SU-DHL-6 (cell line): ENCODE results near the gene BAIAP3.

Experiments
- H2AFZ ChIP-seq: fragments of 200-600 bp; sonication (generic); 2 replicates; pipeline ENCODE4 v1.6.1; 2014; ENCODE audit warnings: low read depth, mild to moderate bottlenecking, moderate library complexity, mixed read lengths, antibody characterized with exemption, low read length; ENCODE audit not compliant: severe bottlenecking
- H3F3A ChIP-seq: fragments of 200-600 bp; shearing (Covaris generic); 2 replicates; pipeline ENCODE4 v1.6.0; 2016; ENCODE audit warnings: antibody characterized with exemption, mild to moderate bottlenecking; ENCODE audit not compliant: insufficient read depth
- H3K27ac ChIP-seq: fragments of 200-600 bp; sonication (generic); 2 replicates; pipeline ENCODE4 v1.5.1; 2016; ENCODE audit warnings: low read depth, mild to moderate bottlenecking, low read length, moderate library complexity, mixed read lengths
- H3K27me3 ChIP-seq: fragments of 200-600 bp; sonication (generic), shearing (Covaris generic); 2 replicates; pipeline ENCODE4 v1.6.0; 2014; ENCODE audit warnings: mild to moderate bottlenecking, low read length
- H3K36me3 ChIP-seq: fragments of 200-600 bp; sonication (generic); 2 replicates; pipeline ENCODE4 v1.6.1; 2014; ENCODE audit warnings: mild to moderate bottlenecking, low read length, mixed read lengths
- H3K4me2 ChIP-seq: fragments of 300-600, 200-600 bp; shearing (Covaris generic), sonication (generic); 2 replicates; pipeline ENCODE4 v1.6.0; 2014; ENCODE audit warnings: low read length, low read depth, mild to moderate bottlenecking; ENCODE audit not compliant: poor library complexity, severe bottlenecking
- H3K4me3 ChIP-seq: fragments of 200-600 bp; sonication (generic); 2 replicates; pipeline ENCODE4 v1.5.1; 2014; ENCODE audit warnings: antibody characterized with exemption, low read length, mild to moderate bottlenecking, mixed read lengths; ENCODE audit not compliant: insufficient read depth, poor library complexity, severe bottlenecking
- H3K79me2 ChIP-seq: fragments of 200-600 bp; sonication (generic); 2 replicates; pipeline ENCODE4 v1.6.1; 2014; ENCODE audit warnings: mild to moderate bottlenecking, low read length, moderate library complexity; ENCODE audit not compliant: insufficient read depth
- H3K9ac ChIP-seq: fragments of 200-600 bp; sonication (generic); 2 replicates; pipeline ENCODE4 v1.7.0; 2014; ENCODE audit warnings: mild to moderate bottlenecking, low read length
- H3K9me2 ChIP-seq: fragments of 200-600 bp; sonication (generic); replicated peaks from 2 replicates; pipeline ENCODE4 v1.6.1; 2014; ENCODE audit warnings: low read length; ENCODE audit not compliant: insufficient read depth
- H3K9me3 ChIP-seq: fragments of 200-600 bp; sonication (generic); 2 replicates; pipeline ENCODE4 v1.6.1; 2014; ENCODE audit warnings: low read length, mixed read lengths; ENCODE audit not compliant: insufficient read depth
- H4K20me1 ChIP-seq: fragments of 200-600 bp; sonication (generic); 2 replicates; pipeline ENCODE4 v1.6.1; 2014; ENCODE audit warnings: low read depth, mild to moderate bottlenecking, antibody characterized with exemption, low read length, moderate library complexity, mixed read lengths
- EZH2phosphoT487 ChIP-seq: fragments of 200-600 bp; sonication (generic), shearing (Covaris generic); conservative IDR thresholded peaks from 2 replicates; pipeline ENCODE4 v1.6.1; 2018; ENCODE audit warnings: mild to moderate bottlenecking, antibody characterized with exemption, low read length, moderate library complexity, mixed read lengths
- TF ChIP-seq, protein P1 (sequence below): fragments of 200-600 bp; sonication (generic); IDR thresholded peaks from one replicate; pipeline ENCODE4 v1.5.1; 2017; ENCODE audit warnings: antibody characterized with exemption, mild to moderate bottlenecking, low read length, moderate library complexity; ENCODE audit not compliant: insufficient read depth, poor library complexity, severe bottlenecking

BAIAP3 gene

DNA sequence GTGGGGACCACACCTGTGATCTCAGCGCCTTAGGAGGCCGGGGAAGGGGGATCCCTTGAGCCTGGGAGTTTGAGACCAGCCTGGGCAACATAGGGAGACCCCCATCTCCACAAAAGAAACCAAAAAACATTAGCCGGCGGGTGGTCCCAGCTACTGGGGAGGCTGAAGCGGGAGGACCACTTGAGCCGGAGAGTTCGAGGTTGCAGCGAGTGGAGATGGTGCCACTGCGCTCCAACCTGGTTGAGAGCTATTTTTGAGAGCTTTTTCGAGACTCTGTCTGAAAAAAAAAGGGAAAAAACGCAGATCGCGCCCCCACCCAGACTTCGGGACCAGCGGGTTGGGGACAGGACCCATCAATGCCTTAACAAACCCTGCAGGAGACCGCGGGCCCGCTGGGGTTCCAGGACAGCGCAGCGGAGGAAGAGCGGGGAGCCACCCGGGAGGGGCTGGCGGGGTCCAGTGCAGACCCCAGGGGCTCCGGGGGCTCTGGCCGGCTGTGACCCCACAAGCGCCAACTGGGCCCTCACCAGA, 762 bp upstream of the BAIAP3 start:
- Histone ChIP-seq H3K36me3 (no peaks in the 10 kb centered on the region), H3K9ac (no peak overlapping the region), H3K27me3 (no peaks in the 10 kb centered on the region), H3F3A (no peaks in the 10 kb centered on the region), H4K20me1 (no peaks in the 10 kb centered on the region), H3K4me3 (no peak overlapping the region), H3K4me2 (no peak overlapping the region), H3K27ac (no peak overlapping the region), H2AFZ (no peak overlapping the region), H3K9me2 (no peaks in the 10 kb centered on the region), H3K79me2 (no peaks in the 10 kb centered on the region), H3K9me3 (no peaks in the 10 kb centered on the region)
- no peak for TF ChIP-seq EZH2phosphoT487
- TF ChIP-seq, protein P1, sequence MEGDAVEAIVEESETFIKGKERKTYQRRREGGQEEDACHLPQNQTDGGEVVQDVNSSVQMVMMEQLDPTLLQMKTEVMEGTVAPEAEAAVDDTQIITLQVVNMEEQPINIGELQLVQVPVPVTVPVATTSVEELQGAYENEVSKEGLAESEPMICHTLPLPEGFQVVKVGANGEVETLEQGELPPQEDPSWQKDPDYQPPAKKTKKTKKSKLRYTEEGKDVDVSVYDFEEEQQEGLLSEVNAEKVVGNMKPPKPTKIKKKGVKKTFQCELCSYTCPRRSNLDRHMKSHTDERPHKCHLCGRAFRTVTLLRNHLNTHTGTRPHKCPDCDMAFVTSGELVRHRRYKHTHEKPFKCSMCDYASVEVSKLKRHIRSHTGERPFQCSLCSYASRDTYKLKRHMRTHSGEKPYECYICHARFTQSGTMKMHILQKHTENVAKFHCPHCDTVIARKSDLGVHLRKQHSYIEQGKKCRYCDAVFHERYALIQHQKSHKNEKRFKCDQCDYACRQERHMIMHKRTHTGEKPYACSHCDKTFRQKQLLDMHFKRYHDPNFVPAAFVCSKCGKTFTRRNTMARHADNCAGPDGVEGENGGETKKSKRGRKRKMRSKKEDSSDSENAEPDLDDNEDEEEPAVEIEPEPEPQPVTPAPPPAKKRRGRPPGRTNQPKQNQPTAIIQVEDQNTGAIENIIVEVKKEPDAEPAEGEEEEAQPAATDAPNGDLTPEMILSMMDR: no peak

DNA sequence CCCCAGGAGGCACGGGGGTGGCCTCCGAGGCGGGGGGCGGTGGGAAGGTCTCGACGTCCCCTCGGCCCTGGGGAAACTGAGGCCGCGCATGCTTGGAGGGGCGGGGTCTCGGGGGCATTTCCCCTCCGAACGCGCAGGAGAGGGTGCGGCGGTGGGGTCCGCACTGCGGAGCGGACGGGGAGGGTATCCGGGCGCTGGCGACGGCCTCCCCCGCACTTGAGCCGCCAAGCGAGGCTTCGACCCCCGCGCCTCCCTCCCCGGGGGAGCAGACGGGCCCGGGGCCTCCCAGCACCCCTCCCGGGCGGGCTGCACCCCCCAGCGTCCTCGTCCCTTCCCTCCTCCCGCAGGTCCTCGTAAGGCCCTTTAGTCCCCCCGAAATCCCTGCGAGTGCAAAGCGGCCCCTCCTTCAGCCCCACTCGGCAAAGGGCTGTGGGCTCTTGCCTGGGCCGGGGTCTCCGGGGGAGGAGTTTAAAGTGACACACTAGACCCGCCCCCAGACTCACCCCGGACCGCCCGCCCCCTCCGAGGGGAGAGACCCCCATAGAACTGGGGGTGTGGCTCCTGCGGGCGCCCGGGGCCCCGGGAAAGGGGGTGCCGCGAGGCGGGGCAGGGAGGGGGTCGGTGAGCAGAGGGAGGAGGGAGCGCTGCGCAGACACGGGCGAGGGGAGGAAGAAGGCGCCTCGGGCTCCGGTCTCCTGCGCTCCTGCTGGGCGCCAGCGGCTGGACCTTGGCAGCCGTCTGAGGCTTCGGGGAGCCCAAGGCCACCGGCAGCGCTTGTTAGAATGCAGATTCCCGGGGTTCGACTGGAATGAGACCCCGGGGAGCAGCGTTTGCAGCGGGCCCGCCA, 632 bp downstream of the BAIAP3 start:
- no peaks in the 10 kb centered on the region for H3K9me3 ChIP-seq
- H4K20me1 ChIP-seq: no peaks in the 10 kb centered on the region

GRCh38 chr16:1334739-1335138, 1.3 kb downstream of the BAIAP3 start:
- Histone ChIP-seq H3K79me2 (no peaks in the 10 kb centered on the region), H3K27me3 (no peaks in the 10 kb centered on the region), H3K9me3 (no peaks in the 10 kb centered on the region), H3K4me3 (no peak overlapping the region), H3K9me2 (no peaks in the 10 kb centered on the region), H2AFZ (no peak overlapping the region), H3K4me2 (no peak overlapping the region), H3K27ac (no peak overlapping the region), H4K20me1 (no peaks in the 10 kb centered on the region), H3K36me3 (no peaks in the 10 kb centered on the region), H3K9ac (no peak overlapping the region), H3F3A (no peaks in the 10 kb centered on the region)
- TF ChIP-seq EZH2phosphoT487: no peak
- TF ChIP-seq, protein P1: no peak

More for the DNA sequence above, 632 bp downstream of the BAIAP3 start:
- TF ChIP-seq, protein P1: no peak
- TF ChIP-seq EZH2phosphoT487: no peak
- H3K9ac ChIP-seq: no peak overlapping the region
- no peaks in the 10 kb centered on the region for H3K36me3 ChIP-seq
- H3K27me3 ChIP-seq: no peaks in the 10 kb centered on the region
- no peaks in the 10 kb centered on the region for H3F3A ChIP-seq
- H3K9me2 ChIP-seq: no peaks in the 10 kb centered on the region
- H3K4me3 ChIP-seq: no peak overlapping the region
- no peak overlapping the region for H3K27ac ChIP-seq
- no peaks in the 10 kb centered on the region for H3K79me2 ChIP-seq
- no peak overlapping the region for H2AFZ ChIP-seq
- H3K4me2 ChIP-seq: no peak overlapping the region
